ENCODE data around the gene MBNL1. TPM values are rescaled to one million over a fixed set of nuclear protein-coding genes. Genes with fewer than 3 reads are reported as not detected.
A peak's percentile ranks its signal among the peaks of the same experiment; 100 is the strongest.
"Not testable (repeated sequence)": the region's sequence is repeated elsewhere in the genome, so short reads cannot be mapped to it uniquely, and the experiment has no call there.

Gene MBNL1
- total RNA-seq, 6 donors from 2014 or later = 231 to 506 (median 357) TPM

DNA sequence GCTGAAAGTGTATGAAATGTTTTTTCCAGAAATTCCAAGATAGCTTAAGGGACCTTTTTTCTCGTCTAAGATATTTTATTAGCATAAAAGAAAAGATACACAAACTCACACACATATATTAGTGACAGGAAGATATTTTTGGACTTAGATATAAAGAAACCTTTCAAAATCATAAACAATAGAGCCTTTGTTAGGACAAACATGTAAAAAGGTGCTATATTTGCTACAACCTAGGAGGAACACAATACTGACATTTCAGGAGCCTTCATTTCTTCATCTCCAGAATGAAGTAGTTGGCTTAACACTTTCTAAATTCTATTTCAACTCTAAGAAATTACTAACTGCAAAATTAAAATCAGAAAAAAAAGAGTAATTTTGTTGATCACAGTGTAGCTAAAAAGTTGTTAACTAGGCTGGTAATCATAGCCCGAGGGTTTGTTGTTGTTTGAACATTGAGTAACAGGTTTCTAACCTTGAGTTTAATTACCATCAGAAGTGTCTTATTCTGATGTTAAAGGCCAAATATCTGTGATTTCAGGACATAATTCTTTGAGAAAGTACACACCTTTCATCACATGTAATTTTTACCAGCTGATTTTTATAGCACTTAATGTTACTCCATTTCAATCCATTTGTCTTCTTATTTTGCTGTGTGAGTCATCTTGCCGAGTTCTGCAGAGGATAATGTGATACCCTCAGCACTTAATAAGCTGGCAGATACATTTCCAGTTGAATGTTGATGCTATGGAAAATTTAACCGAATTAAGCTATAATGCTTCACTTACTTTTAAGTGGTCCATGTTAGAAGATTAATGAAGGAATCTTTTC is 97.3 kb downstream of the MBNL1 start:
- Histone ChIP-seq H3K27me3 (no peaks in the 10 kb centered on the region), H3K4me3 (no peak overlapping the region), H3K27ac (no peak overlapping the region), H3K9me3 (no peaks in the 10 kb centered on the region), H3K4me1 (peaks cover 0 to 51% (median 31%) of the 10 kb centered on the region in 4 donors), H3K36me3 (no peaks in the 10 kb centered on the region)
- TF ChIP-seq POLR2AphosphoS5 (IDR thresholded peaks at IDR 0.05) (no peak), EP300 (IDR thresholded peaks at IDR 0.05) (no peak), POLR2A (IDR thresholded peaks at IDR 0.05) (no peak)
- TF ChIP-seq, protein P1, sequence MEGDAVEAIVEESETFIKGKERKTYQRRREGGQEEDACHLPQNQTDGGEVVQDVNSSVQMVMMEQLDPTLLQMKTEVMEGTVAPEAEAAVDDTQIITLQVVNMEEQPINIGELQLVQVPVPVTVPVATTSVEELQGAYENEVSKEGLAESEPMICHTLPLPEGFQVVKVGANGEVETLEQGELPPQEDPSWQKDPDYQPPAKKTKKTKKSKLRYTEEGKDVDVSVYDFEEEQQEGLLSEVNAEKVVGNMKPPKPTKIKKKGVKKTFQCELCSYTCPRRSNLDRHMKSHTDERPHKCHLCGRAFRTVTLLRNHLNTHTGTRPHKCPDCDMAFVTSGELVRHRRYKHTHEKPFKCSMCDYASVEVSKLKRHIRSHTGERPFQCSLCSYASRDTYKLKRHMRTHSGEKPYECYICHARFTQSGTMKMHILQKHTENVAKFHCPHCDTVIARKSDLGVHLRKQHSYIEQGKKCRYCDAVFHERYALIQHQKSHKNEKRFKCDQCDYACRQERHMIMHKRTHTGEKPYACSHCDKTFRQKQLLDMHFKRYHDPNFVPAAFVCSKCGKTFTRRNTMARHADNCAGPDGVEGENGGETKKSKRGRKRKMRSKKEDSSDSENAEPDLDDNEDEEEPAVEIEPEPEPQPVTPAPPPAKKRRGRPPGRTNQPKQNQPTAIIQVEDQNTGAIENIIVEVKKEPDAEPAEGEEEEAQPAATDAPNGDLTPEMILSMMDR (IDR thresholded peaks at IDR 0.05) = no peak
- ATAC-seq (ENCODE audit: low FRiP score in 2 of 2) = peak in 1 of 2 donors; percentile 48
- no peak for DNase-seq
- 72 to 73% methylated on average over 4 of the region's 4 CpGs for WGBS, 2 donors

DNA sequence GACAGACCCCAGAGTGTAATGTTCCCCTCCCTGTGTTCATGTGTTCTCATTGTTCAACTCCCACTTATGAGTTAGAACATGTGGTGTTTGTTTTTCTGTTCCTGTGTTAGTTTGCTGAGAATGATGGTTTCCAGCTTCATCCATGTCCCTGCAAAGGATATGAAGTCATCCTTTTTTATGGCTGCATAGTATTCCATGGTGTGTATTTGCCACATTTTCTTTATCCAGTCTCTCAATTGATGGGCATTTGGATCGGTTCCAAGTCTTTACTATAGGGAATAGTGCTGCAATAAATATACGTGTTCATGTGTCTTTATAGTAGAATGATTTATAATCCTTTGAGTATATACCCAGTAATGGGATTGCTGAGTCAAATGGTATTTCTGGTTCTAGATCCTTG is 98.5 kb downstream of the MBNL1 start:
- not testable (repeated sequence) for H3K27me3 ChIP-seq; H3K36me3 ChIP-seq; DNase-seq; H3K4me3 ChIP-seq; H3K9me3 ChIP-seq; H3K27ac ChIP-seq; ATAC-seq (ENCODE audit: low FRiP score in 2 of 2)
- H3K4me1 ChIP-seq = peaks cover 0 to 52% (median 30%) of the 10 kb centered on the region in 4 donors
- WGBS, 2 donors = 92 to 93% methylated on average over 2 of the region's 2 CpGs

DNA sequence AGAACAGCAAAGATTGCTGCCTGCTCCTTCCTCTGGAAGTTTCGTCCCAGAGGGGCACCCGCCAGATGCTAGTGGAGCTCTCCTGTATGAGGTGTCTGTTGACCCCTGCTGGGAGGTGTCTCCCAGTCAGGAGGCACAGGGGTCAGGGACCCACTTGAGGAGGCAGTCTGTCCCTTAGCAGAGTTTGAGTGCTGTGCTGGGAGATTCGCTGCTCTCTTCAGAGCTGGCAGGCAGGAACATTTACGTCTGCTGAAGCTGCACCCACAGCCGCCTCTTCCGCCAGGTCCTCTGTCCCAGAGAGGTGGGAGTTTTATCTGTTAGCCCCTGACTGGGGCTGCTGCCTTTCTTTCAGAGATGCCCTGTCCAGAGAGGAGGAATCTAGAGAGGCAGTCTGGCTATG is 103.9 kb downstream of the MBNL1 start:
- 92 to 100% methylated on average over 1 to 6 of the region's 6 CpGs for WGBS, 2 donors
- H3K4me3 ChIP-seq; H3K9me3 ChIP-seq; H3K36me3 ChIP-seq; DNase-seq; H3K27me3 ChIP-seq; ATAC-seq (ENCODE audit: low FRiP score in 2 of 2): not testable (repeated sequence)
- Histone ChIP-seq H3K4me1 (peaks cover 8 to 73% (median 28%) of the 10 kb centered on the region in 4 donors), H3K27ac (peak overlapping the region in 2 of 4 donors; percentile 4 to 21)

DNA sequence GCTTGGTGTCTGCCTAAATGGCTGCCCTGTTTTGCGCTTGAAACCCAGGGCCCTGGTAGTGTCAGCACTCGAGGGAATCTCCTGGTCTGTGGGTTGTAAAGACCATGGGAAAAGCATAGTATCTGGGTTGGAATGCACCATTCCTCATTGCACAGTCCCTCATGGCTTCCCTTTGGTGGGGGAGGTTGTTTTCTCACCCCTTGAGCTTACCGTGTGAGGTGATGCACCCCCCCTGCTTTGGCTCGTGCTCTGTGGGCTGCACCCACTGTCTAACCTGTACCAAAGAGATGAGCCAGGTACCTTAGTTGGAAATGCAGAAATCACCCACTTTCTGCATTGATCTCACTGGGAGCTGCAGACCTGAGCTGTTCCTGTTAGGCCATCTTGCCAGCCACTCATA is 104.7 kb downstream of the MBNL1 start:
- no peak for DNase-seq
- H3K4me3 ChIP-seq = no peak overlapping the region
- H3K4me1 ChIP-seq = peaks cover 8 to 71% (median 24%) of the 10 kb centered on the region in 4 donors
- no peaks in the 10 kb centered on the region for H3K27me3 ChIP-seq
- TF ChIP-seq, protein P1 (IDR thresholded peaks at IDR 0.05) = no peak
- no peak for TF ChIP-seq POLR2A (IDR thresholded peaks at IDR 0.05)
- no peak for TF ChIP-seq EP300 (IDR thresholded peaks at IDR 0.05)
- TF ChIP-seq POLR2AphosphoS5 (IDR thresholded peaks at IDR 0.05) = no peak
- no peaks in the 10 kb centered on the region for H3K9me3 ChIP-seq
- H3K27ac ChIP-seq = peak overlapping the region in 1 of 4 donors; percentile 8
- peaks cover 0 to 4% (median under 1%) of the 10 kb centered on the region in 4 donors for H3K36me3 ChIP-seq
- no peak for ATAC-seq (ENCODE audit: low FRiP score in 2 of 2)
- WGBS, 2 donors = 87 to 93% methylated on average over 4 of the region's 4 CpGs

DNA sequence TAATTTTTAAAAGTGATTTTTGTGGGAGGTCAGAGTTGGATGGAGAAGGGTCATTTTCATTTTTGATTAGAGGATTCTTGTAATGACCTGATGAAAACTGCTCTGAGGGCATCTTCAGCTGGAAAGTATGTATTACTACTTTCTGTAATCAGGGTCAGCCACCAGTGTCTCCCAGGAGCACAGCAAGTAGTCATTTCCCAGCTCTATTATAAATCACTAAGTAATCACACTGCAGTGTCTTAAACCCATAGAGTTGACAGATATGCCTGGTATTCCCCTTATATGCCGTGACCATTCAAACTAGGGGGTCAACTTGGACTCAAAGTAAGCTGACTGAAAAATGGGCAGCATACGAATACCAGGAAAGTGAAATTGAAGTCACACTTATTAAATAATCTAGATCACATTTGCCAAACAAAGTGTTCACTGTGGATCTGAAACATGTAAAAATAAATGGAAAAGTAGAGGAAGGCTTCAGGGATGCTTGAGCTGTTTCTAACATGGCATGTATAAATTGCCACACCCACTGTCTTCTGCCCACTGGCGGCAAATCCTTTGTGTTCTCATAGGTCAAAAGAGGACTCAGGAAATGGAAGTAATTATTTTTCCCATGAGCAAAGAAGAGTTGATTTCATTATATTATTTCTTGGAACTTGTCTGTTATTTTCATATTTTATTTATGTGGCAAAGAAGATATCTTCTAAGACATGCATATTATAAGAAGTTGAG is 105.7 kb downstream of the MBNL1 start:
- no peaks in the 10 kb centered on the region for H3K27me3 ChIP-seq
- H3K4me1 ChIP-seq = peaks cover 12 to 64% (median 25%) of the 10 kb centered on the region in 4 donors
- TF ChIP-seq, protein P1 (IDR thresholded peaks at IDR 0.05) = no peak
- TF ChIP-seq EP300 (IDR thresholded peaks at IDR 0.05) = no peak
- no peak for TF ChIP-seq POLR2A (IDR thresholded peaks at IDR 0.05)
- DNase-seq (no peak), ATAC-seq (ENCODE audit: low FRiP score in 2 of 2) (peak in 1 of 2 donors; percentile 43)
- H3K36me3 ChIP-seq = peaks cover 0 to 4% (median 2%) of the 10 kb centered on the region in 4 donors
- WGBS, 2 donors = 42 to 52% methylated on average over 3 of the region's 3 CpGs
- H3K9me3 ChIP-seq = no peaks in the 10 kb centered on the region
- no peak overlapping the region for H3K4me3 ChIP-seq
- peak overlapping the region in 3 of 4 donors; percentile 2 to 49 (median 18) for H3K27ac ChIP-seq

All from upper lobe of left lung (tissue), 6 donors.